Activated CD4-positive, alpha-beta T cell treated with anti-CD3 and anti-CD28 coated beads, Interleukin-2, amount 50 U/mL, for 16 hours (primary cell): Measurements from ENCODE around the gene KIAA1755.
"Not testable (repeated sequence)": the region's sequence is repeated elsewhere in the genome, so short reads cannot be mapped to it uniquely, and the experiment has no call there.

ENCODE experiments used
- DNase-seq: peaks from one replicate; pipeline ENCODE4 v3.0.0-alpha.2; 2020

KIAA1755 gene

DNA sequence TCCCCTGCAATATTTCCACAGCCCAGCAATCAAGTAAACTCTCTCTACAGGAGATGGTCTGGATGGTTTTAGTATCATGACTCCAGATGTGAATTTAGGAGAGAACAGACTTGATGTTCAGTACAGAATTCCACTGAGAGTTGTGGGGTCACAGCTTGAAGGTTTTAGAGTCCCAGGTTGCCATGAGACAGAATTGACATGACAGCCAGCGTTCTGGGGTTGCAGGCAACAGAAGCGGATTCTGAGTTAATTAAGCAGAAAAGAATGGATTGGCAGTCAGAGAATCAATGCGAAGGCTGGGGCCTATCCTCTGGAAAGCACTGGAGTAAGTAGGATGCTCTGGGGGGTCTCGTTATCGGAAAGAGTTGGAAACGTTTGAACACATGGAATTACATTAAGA lies 2.4 kb upstream of the KIAA1755 start:
- no peak for DNase-seq

DNA sequence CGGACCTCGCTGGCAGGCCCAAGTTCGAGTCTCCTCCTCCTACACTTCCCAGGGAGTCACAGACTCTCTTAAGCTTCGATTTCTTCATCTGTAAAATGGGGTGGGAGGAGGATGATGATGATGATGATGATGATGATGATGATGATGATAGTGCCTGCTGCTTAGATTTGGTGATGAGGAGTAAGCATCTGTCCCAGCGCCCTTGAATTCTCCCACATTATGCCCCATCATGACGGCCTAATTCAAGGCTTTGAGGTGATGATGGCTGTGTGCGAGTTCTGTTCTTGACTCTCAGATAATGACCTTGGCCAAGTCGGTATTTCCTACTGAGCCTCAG lies 487 bp upstream of the KIAA1755 start:
- DNase-seq, result no peak

DNA sequence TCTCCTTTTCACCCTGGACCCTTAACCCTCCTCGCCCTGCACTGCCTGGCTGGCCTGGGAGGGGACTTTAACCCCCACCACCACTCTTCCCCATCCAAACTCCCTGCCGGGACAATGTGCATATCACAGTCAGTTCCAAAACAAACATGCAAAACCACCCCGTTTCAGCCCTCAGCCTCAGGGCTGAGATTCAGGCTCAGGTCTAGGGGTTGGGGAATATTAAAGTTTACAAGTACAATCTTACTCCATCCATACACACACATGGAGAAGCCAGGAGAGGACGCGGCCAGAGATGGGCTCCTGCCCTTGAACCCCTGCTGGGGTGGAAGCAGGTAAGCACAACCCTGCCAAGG lies 534 bp downstream of the KIAA1755 start:
- no peak for DNase-seq

DNA sequence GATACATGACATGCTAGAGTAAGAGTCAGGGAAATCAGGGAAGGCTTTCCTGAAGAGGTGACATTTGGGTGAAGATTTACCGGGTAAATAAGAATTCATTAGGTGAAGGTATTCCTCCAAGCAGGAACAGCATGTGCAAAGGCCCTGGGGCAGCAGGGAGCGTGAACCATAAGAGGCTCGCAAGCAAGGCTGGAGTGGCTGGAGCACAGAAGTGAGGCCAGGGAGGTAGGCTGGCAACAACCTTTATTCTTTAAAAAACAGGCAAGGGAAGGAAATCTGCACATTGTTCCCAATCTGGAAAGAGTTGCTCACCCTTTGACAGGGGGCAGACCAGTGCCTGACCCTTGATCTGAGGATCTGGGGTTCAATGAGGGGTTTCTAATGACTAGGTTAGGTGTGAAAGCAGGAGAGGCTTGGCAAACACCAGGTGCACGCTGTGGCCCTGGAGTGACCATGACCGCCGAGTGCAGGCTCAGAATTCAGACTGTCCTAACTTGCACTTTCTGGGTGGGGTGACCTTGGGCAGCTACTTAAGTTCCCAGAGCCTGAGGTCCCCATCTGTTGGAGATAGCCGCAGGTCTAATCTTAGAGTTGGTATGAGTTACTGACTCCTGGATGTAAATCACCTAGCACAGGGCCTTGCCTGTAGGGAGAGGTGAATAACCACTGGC lies 1.9 kb downstream of the KIAA1755 start:
- DNase-seq, result no peak

DNA sequence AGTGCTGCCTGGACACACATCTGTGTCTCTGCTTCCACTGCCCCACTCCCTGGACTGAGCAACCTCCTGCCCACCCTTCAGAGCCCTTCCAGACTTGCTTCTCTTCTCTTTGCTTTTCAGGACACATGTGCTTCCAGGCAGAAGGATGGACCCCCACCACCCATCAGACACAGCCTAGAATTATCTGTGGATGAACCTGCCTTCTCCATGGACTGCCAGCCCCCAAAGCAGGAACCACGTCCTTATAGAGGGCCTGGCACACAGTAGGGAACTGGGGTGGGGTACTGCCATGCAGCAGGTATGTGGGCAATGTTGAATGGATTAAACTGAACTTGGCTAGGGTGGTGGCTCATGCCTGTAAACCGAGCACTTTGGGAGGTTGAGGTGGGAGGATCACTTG lies 3.6 kb downstream of the KIAA1755 start:
- no peak for DNase-seq

DNA sequence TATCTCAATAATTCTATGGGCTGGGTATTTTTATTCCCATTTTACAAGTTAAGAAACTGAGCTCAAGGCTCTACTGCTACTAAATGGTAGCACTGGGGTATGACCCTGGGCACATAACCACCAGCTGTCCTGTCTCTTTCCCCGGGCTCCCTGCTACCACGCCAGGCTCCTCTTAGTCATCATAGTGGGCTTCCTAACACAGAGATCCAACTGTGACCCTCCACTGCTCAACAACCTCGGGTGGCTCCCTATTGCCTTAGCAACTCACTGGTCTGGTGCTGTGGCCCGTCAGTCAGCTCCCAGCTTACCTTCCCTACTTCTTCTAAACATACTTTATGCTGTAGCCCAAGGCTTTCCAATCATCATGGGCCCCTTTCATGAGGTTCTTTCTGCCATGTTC lies 4.5 kb downstream of the KIAA1755 start:
- no peak for DNase-seq

DNA sequence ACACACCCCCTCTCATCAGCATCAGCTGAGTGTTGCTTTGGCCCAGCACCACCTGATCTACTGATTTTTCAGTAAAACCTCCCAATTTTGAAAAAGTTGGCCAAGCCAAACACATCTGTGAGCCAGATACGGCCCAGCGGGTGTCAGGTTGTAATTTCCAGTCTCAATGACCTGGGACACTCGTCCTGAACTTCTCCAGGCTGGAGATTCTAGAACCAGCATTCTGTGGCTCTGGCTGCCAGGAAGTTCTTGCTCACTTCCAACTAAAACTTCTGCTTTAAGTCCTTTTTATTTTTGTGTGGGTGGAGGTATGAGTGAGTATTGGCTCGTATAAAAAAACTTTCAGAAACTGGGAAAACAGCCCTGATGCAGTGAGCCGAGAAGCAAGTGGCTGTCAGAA lies 5.1 kb downstream of the KIAA1755 start:
- no peak for DNase-seq

DNA sequence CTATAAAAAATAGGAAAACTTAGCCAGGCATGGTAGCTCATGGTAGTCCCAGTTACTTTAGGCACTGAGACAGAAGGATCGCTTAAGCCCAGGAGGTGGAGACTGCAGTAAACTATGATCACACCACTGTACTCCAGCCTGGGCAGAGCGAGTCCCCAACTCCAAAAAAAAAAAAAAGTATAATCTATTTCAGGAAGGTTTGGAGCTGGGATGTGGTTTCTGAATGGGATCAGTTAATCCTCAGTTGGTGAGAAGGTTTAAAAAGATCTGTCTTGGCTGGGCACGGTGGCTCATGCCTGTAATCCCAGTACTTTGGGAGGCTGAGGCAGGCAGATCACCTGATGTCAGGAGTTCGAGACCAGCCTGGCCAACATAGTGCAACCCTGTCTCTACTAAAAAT lies 5.9 kb downstream of the KIAA1755 start:
- DNase-seq, result not testable (repeated sequence)

DNA sequence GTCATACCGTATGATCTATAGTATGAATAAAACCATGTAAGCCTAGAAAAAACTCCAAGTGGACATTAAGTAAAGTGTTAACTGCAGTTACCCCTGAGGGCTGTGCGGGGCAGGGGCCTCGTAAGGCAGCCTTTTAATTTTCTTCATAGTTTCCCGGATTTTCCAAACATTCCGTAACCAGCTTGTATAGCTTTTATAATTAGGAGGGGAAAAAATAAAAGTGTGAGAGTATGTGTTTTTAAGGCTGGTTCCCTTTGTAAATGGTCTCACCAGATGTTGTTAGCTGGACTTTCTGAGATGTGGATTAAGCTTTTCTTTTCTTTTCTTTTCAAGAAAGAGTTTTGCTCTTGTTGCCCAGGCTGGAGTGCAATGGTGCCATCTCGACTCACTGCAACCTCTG lies 7.0 kb downstream of the KIAA1755 start:
- no peak for DNase-seq

DNA sequence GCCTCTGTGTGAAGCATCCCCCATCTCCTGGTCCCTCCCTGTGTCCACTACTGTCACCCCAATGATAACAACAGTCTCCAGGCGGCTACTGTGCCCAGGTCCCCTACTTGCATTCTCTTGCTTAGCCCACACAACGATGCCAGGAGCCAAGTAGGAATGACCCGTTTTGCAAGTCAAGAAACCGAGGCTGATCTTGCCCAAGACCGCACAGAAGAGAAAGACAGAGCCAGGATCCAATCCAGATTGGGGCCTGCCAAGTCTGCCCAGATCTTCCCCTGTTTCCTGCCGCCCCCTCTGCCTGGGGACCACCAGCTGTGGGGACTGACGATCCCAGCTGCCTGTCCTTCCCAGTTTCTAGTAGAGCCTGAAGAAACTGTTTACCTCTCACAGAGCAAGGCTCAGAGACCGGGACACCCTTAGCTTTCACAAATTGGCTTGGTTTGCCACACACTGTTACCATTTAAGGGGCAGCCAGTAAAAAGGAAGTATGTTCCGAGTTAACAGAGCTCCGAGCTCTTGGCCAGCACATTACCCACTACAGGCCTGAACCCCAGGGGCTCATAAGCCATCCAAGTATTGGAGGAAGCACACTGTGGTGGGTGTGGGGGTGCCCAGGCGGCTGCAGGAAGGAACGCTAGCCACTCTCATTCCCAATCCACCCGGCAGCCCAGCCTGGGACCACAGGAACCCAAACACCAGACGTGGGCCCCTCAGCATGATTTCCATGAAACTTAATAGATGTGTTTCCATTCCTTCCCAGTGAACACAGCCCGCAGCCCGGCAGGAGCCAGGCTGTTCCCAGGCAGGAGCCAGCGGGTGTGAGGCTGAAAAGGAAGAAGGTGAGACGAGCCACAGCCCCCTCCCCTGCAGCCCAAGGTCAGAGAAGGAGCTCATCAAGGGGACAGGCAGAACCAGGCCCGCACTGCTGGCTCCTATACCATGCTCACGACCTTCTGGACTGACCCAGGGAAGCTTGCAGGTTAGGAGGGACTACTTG lies 7.9 kb downstream of the KIAA1755 start:
- DNase-seq, result no peak

DNA sequence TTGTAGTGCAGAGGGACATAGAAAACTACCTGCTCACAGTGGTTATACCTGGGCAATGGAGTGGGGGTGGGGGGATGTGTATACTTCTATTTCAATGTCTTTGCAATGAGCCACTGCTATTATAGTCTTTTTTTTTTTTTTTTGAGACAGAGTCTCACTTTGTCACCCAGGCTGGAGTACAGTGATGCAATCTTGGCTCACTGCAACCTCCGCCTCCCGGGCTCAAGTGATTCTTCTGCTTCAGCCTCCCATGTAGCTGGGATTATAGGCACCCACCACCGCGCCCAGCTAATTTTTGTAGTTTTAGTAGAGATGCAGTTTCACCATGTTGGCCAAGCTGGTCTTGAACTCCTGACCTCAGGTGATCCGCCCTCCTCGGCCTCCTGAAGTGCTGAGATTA lies 9.1 kb downstream of the KIAA1755 start:
- DNase-seq, result not testable (repeated sequence)

DNA sequence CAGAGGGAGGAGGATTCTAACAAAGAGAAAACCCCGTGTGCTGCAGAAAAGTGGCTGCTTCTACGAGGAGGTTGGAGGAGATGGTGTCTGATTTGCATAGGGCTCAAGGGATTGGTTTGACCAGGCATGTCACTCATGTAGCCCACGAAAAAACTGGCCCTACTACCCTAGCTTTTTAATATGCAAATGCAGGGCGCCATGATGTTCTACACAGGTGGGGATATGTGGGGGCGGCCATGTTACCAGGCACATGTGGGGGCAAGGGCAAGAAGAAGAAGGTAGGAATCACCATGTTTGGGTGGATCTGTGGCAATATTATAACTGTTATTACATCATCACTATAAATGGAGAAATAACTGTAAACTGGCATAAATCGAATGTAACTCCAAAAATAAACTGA lies 9.9 kb downstream of the KIAA1755 start:
- no peak for DNase-seq

DNA sequence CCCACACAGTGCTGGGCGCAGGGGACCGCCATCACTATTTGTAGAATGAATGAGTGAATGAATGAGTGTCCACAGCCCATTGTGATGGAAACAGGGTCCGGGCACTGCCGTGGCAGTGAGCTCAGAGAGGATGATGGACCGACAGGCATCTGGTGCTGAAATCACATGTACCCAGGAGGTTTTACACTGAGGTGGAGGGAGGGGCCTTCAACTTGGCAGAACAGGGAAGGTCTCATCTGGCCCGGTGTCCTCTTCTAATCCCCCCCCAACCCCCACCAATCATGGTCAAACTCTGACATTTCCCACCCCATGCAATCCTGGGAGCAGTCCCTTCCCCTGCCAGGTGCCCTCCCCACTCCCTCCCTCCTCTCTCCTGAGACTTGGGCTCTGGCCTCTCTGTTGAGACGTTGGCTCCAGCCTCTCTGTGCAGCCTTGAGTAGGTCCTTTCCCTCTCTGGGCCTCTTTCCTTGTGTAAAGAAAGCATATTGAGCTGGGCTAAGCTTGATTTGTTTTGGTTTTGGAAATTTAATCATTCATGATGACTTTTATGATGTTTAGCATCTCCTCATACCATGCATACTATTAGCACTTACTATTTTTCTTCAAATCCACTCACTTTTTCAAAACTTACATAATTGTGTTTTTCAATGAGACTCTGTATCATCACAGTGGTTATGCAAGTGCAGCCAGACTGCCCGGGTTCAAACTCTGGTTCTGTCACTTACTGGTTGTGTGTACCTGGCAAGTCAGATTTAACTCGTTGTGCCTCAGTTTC lies 10.8 kb downstream of the KIAA1755 start:
- DNase-seq, result no peak

DNA sequence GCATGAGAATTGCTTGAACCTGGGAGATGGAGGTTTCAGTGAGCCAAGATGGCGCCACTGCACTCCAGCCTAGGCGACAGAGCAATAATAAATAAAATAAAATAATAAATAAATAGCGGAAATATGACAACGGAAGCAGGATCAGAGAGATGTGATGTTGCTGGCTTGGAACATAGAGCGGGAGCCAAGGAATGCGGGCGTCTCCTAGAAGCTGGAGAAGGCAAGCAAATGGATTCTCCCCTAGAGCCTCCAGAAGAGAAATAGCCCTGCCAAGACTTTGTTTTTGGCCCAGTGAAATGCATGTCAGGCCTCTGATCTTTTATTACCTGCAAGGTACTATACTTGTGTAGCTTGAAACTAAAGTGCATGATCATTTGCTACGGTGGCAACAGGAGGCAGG lies 12.4 kb downstream of the KIAA1755 start:
- DNase-seq, result no peak

DNA sequence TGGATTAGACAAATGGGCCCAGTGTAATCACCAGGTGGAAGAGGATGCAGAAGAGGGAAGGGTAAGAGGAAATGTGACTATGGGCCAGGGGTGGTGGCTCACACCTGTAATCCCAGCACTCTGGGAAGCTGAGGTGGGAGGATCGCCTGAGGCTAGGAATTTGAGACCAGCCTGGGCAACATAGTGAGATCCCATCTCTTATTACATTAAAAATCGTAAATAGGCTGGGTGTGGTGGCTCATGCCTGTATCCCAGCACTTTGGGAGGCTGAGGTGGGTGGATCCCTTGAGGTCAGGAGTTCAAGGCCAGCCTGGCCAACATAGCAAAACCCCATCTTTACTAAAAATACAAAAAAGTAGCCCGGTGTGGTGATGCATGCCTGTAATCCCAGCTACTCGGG lies 12.8 kb downstream of the KIAA1755 start:
- not testable (repeated sequence) for DNase-seq

DNA sequence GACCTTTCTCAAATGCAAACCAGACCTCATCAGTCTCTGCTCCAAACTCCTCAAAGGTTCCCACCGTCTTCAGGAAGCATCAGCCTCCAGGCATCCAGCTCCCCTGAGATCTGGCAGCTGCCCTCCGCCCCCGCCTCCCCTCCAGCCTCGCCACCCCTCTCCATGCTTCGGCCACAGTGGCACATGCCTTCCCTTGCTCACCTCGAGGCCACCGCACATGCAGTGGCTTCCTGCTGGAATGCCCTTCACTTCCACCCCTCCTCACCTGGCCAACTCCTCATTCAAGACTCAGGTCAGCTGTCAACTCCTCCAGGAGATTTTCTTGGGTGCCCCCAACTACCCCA lies 13.4 kb downstream of the KIAA1755 start:
- no peak for DNase-seq

DNA sequence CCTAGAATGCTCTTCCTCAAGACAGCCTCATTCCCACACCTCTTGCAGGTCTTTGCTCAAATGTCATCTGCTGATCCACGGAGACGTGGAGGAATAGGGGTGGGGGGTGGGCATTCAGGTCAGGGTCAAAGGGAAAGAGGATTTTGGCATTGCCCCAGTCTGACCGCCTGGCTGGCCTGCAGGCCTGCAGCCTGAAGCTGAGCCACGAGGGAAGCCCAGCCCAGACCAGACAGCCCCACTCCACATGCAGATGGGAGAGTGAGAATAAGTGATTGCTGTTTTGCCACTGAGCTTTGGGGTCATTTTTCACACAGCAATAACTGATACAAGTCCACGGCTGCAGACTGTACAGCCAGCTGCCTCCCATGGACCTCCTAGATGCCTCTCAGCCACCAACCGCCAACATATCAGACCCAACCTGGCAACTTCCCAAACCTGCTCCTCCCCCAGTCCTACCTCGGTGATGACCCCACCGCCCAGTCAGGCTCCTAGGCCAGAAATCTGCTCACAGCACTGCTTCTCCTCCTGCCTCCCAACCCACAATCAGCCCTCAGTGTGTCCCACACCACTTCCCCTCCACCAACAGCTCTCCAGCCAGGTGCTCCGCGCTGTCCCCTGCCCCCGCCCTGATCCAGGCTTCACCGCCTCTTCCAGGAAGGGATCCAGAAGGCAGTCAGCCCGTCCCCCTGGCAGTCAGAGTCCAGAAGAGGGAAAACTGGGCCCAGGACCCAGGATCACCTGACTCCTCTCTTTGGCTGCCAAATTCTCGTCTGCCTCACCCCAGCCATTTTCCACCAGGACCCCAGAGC lies 14.0 kb downstream of the KIAA1755 start:
- no peak for DNase-seq

DNA sequence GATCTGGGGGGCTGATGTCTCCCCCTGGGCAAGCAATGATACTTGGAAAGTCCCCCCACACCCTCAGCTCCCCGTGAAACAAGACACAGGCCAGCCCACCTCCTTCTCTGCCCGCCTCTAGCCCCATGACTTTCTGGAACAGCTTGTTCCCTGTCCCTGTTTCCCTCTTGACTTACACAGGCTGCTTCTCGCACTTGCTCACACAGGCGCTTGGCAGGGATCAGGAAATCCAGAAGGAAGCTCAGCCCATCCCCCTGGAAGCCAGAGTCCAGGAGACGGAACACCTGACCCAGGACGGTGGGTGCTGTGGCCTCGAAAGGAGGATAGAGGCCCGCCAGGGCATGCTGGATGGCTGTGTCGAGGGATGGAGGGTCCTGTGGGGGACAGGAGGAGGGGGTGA lies 14.8 kb downstream of the KIAA1755 start:
- DNase-seq, result no peak

DNA sequence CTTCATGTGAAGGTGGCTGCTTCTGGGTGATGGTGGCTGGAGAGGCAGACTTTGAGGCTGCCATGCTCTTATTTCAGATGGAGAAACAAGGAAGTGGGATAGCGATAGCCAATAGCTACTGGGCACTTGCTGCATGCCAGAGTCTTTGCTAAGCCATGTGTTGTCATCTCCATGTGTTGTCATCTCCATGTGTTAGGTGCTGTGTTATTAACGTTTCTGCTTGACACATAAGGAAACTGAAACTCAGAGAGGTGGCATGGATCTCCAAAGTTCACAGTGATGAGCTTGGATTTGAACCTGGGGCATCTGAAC lies 16.9 kb downstream of the KIAA1755 start:
- no peak for DNase-seq

DNA sequence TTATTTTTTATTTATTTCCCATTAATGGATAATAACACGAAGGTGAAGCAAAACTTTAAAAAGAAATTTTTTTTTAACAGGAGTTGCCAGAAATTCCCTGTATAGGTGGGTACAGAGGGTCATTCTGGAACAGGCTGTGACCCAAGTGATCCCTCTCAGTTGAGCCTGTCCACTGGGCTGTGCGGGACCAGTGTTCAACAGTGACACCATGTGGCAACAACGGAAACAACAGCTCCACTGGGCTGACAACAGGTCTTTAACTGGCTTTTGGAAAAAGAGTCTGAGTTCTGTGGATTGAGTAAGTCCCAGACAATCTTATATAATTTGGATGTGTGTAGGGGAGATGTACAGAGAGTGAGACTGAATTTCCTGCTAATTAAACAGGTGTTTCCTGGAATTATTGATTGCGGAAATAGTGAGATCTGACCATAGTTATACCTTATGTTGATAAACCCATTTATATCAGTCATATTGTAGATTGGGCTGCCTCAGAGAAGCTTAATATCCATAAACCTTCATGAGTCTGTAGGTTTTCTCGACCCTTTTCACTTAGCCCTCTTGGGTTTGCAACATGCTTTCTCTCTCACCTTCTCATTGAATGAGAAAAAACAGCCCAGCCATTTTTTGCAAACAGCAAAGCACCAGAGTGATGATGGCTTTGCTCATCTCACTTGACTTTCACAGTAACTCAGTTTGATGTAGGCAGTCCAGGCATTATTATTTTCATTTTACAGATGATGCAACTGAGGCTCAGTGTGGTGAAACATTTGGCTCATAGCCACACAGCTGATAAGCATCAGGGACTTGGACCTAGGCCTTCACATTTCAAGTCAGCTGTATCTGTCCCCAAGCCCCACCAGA lies 17.5 kb downstream of the KIAA1755 start:
- DNase-seq, result peak; percentile 14

DNA sequence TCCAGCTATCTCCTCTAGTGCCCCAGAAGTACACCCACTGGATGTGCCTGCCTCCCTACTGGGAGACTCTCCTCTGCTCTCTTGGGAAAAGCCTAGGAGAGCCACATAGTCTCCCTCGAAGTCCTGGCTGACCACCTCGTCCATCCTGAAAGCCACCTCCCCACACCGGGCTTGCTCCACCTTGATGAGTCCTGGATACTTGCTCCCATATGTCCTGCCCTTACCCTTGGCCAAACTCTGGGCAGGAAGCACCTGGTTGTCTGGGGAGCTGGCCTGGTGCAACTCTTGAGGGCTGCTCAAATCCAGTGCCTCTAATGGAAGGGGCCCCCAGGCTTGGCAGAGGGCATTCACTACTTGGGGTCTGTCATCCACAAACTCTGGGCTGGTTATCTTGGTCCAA lies 19.3 kb downstream of the KIAA1755 start:
- DNase-seq, result no peak

DNA sequence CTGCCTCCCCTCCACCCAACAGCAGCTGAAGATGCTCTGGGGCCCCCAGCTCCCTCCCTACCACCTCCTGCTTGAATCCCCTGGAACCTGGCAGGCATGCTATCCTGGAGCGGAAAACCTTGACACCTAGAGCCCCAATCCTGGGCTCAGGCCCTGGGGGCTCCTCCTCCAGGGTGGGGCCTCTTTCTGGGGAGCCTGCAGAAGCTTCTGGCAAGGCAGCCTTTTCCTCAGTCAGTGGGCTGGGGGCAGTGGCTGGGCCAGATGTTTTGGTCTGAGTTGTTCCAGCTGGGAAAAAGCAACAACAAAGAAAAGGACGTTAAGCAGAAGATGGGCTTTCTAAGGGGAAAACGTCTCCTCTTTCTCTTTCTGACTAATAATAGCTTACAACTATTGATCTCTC lies 21.1 kb downstream of the KIAA1755 start:
- no peak for DNase-seq
